ENCODE data around the gene NT5DC4.

Gene NT5DC4

DNA sequence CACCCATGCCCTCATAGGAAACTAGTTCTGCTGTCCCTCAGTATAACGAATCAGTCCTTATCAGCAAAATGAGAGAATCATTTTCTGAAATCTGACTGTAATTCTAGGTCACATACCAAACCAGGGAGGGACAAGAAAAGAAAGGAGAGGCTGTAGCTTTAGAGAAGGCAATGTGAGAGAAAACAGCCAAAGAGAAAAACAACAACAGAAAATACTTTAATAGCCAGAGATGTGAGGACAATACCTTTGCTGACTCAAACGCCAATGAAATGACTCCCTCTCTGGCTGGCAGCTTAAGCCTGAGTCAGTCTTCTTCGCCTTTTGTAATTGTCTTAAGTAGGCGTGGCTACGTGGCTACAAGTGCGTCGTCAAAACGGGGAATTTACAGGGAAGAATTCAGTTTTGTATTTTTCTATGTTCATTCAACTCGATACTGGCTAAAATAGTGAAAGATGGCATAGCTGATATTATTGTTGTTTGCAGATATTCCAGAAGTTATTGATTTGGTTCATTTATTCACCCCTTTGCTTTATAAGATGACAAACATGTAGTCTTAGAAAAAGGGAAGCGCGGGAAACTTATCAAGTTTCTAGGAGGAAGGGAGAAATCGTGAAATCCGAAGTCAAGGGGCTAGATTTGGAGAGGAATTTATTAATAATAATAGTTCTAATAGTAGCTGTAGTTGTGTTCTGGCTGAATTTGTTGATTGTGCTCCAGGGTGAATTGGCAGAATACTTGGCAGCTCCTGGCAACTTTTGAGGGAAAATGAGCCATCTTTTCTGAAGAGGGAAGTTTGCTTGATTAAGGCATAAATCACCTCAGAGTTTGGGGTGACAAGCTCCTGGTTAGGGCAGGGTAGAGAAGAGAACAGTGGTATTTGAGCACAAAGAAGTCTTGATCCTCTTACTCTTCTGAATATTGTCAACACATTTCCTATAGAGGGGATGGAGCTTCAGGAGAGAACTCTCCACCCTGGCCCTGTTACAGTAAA is 63.7 kb downstream of the NT5DC4 start, which contains the start of gene IL1A:
Gene IL1A (minus strand): TSS at position 295 of the 991 bp plus-strand sequence. CDS start 723 bp downstream, outside the sequence.
- Histone ChIP-seq H3K27me3 (ENCODE audit: control insufficient read depth, insufficient read depth, low read length) (no peaks in the 10 kb centered on the region), H3K4me1 (no peaks in the 10 kb centered on the region), H3K9ac (no peak within 1 kb of the TSS), H3K36me3 (ENCODE audit: control insufficient read depth, insufficient read depth, low read length) (no peaks in the 10 kb centered on the region), H3K79me2 (no peaks in the 10 kb centered on the region), H2AFZ (peak within 1 kb of the TSS; percentile 45), H3K4me3 (ENCODE audit: low read depth, low read length) (no peak within 1 kb of the TSS), H3K4me2 (ENCODE audit: low read length) (peak within 1 kb of the TSS; percentile 45), H3K27ac (no peak within 1 kb of the TSS), H3K9me3 (ENCODE audit: control insufficient read depth, low read length) (no peaks in the 10 kb centered on the region)
- TF ChIP-seq, protein P1, sequence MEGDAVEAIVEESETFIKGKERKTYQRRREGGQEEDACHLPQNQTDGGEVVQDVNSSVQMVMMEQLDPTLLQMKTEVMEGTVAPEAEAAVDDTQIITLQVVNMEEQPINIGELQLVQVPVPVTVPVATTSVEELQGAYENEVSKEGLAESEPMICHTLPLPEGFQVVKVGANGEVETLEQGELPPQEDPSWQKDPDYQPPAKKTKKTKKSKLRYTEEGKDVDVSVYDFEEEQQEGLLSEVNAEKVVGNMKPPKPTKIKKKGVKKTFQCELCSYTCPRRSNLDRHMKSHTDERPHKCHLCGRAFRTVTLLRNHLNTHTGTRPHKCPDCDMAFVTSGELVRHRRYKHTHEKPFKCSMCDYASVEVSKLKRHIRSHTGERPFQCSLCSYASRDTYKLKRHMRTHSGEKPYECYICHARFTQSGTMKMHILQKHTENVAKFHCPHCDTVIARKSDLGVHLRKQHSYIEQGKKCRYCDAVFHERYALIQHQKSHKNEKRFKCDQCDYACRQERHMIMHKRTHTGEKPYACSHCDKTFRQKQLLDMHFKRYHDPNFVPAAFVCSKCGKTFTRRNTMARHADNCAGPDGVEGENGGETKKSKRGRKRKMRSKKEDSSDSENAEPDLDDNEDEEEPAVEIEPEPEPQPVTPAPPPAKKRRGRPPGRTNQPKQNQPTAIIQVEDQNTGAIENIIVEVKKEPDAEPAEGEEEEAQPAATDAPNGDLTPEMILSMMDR (IDR thresholded peaks at IDR 0.05), result no peak

DNA sequence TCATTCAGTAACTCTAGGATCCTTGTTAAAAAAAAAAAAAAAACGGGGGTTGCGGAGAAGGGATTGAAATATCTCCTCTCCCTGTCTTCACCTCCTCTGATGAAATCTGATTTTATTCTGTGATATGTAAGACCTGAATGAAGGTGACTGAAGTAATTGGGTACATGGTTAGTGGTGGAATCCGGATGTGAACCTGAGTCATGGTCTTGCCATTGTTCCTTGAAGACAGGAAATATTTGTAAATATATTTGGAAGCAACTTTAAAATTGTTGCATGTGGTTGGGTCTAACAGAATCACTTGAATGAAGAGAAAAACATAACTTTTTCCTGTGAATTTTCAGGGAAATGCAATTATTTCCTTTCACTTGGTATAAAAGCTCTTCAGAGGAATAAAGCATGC is 66.5 kb downstream of the NT5DC4 start:
- no peaks in the 10 kb centered on the region for H3K79me2 ChIP-seq
- TF ChIP-seq, protein P1 (IDR thresholded peaks at IDR 0.05), result no peak
- no peaks in the 10 kb centered on the region for H3K9me3 ChIP-seq (ENCODE audit: control insufficient read depth, low read length)
- no peak overlapping the region for H3K4me2 ChIP-seq (ENCODE audit: low read length)
- H2AFZ ChIP-seq, result no peak overlapping the region
- H3K4me1 ChIP-seq, result no peaks in the 10 kb centered on the region
- H3K9ac ChIP-seq, result no peak overlapping the region
- H3K4me3 ChIP-seq (ENCODE audit: low read depth, low read length), result no peak overlapping the region
- H3K27ac ChIP-seq, result no peak overlapping the region
- H3K36me3 ChIP-seq (ENCODE audit: control insufficient read depth, insufficient read depth, low read length), result no peaks in the 10 kb centered on the region
- H3K27me3 ChIP-seq (ENCODE audit: control insufficient read depth, insufficient read depth, low read length), result no peaks in the 10 kb centered on the region

DNA sequence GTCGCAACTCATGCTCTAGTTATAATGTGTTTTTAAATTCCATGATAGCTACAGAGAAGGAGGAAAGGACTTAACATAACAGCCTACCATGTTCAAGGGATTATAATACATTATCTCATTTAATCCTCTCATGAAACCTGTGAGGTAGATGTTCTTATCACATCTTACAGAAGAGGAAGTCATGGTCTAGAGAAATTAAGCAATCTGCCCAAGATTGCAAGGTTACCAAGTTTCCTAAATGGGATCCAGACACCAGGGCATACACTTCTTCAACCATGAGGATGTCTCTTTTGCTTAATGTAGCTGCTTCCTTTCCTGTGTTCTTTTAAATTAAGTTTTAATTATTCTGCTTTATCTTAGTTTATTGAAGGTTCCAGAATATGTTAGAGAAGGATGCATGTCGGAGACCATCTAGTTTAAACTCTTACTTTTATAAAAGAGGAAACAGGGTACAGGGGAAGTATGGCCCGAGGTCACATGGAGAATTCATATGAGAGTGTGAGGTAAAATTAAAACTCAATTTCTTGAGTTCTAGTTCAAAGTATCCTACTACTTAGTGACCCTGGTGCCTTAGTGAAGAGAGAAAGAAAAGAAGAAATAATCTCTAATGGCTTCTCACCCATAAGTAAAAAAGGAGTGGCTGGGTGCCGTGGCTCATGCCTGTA is 67.0 kb downstream of the NT5DC4 start:
- H3K4me2 ChIP-seq (ENCODE audit: low read length), result no peak overlapping the region
- H3K79me2 ChIP-seq, result no peaks in the 10 kb centered on the region
- H3K4me1 ChIP-seq, result no peaks in the 10 kb centered on the region
- no peak overlapping the region for H2AFZ ChIP-seq
- no peaks in the 10 kb centered on the region for H3K9me3 ChIP-seq (ENCODE audit: control insufficient read depth, low read length)
- H3K27ac ChIP-seq, result no peak overlapping the region
- no peaks in the 10 kb centered on the region for H3K27me3 ChIP-seq (ENCODE audit: control insufficient read depth, insufficient read depth, low read length)
- no peak overlapping the region for H3K4me3 ChIP-seq (ENCODE audit: low read depth, low read length)
- no peaks in the 10 kb centered on the region for H3K36me3 ChIP-seq (ENCODE audit: control insufficient read depth, insufficient read depth, low read length)
- TF ChIP-seq, protein P1 (IDR thresholded peaks at IDR 0.05), result no peak
- no peak overlapping the region for H3K9ac ChIP-seq

DNA sequence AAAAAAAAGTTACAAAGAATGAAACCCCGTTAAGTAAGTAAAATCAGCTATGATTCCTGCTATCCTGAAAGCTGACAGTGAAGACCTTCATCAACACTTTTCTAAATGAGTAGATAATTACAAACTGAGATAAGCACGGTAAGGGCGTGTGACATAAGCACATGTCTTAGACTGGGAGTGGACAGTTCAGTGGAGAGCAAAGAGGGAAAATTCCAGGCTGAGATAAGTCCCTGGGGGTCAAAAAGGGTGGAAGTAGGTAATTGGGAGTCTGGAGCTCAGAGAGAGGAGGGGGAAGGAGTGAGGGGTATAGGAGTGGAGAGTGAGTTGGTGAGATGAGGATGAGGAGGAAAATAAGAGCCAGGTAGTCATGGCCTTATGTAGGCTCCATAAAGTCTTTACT is 67.8 kb downstream of the NT5DC4 start:
- Histone ChIP-seq H3K27ac (no peak overlapping the region), H2AFZ (no peak overlapping the region), H3K79me2 (no peaks in the 10 kb centered on the region), H3K4me1 (no peaks in the 10 kb centered on the region), H3K27me3 (ENCODE audit: control insufficient read depth, insufficient read depth, low read length) (no peaks in the 10 kb centered on the region), H3K4me2 (ENCODE audit: low read length) (no peak overlapping the region), H3K4me3 (ENCODE audit: low read depth, low read length) (no peak overlapping the region), H3K36me3 (ENCODE audit: control insufficient read depth, insufficient read depth, low read length) (no peaks in the 10 kb centered on the region), H3K9me3 (ENCODE audit: control insufficient read depth, low read length) (no peaks in the 10 kb centered on the region), H3K9ac (no peak overlapping the region)
- TF ChIP-seq, protein P1 (IDR thresholded peaks at IDR 0.05), result no peak

All from parathyroid adenoma (tissue), 2 donors.